Measurements from ENCODE around the gene CYB5R4.

DNA sequence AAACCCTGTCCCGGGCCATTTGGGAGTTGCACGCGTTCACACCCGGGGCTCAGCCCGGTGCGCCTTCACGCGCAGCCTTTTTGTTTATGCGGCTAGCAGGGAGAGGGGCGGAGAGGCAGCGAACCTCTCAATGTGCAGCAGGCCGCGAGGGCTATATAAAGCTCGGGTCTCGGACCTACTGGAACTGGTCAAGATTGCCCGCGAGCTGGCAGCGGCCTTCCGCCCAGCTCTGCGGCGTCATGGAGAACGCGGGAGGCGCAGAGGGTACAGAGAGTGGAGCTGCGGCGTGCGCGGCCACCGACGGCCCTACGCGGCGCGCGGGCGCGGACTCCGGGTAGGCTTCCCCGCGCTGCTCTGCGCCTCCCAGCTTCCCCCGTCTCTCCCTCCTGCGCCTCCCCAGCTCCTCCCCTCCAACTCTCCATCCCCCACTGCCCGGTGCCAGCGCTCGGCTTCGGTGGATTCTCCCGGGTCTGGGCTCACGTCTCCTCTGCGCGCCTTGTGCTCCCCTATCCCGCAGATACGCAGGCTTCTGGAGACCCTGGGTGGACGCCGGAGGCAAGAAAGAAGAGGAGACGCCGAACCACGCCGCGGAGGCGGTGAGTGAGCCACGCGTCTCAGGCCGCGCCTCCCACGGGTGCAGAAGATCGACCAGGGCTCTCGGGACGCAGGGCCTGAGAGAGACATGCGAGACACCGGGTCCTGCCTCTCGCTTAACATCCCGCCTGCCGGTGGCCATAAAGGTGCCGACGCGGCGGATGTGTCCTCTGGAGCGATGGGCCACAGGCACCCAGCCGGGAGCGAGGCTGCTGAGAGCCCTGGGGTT, 6.1 kb upstream of the CYB5R4 start, which contains the start of gene RIPPLY2:
- TF ChIP-seq, protein P1, sequence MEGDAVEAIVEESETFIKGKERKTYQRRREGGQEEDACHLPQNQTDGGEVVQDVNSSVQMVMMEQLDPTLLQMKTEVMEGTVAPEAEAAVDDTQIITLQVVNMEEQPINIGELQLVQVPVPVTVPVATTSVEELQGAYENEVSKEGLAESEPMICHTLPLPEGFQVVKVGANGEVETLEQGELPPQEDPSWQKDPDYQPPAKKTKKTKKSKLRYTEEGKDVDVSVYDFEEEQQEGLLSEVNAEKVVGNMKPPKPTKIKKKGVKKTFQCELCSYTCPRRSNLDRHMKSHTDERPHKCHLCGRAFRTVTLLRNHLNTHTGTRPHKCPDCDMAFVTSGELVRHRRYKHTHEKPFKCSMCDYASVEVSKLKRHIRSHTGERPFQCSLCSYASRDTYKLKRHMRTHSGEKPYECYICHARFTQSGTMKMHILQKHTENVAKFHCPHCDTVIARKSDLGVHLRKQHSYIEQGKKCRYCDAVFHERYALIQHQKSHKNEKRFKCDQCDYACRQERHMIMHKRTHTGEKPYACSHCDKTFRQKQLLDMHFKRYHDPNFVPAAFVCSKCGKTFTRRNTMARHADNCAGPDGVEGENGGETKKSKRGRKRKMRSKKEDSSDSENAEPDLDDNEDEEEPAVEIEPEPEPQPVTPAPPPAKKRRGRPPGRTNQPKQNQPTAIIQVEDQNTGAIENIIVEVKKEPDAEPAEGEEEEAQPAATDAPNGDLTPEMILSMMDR (IDR thresholded peaks at IDR 0.05): no peak
- TF ChIP-seq SIN3A (IDR thresholded peaks at IDR 0.05; ENCODE audit: borderline replicate concordance, low read depth, low read length) (no peak), RFX5 (IDR thresholded peaks at IDR 0.05; ENCODE audit: low read length) (no peak), EP300 (IDR thresholded peaks at IDR 0.05; ENCODE audit: borderline replicate concordance in 1 of 2, low read depth in 1 of 2, low read length in 1 of 2) (no peak), TAF1 (IDR thresholded peaks at IDR 0.05; ENCODE audit: borderline replicate concordance, low read depth, low read length) (no peak), YY1 (IDR thresholded peaks at IDR 0.05; ENCODE audit: low read depth) (no peak), NRF1 (IDR thresholded peaks at IDR 0.05; ENCODE audit: low read depth, low read length) (peak; percentile 24; the same call in 1 of the 2 replicates), POLR2AphosphoS5 (IDR thresholded peaks at IDR 0.05; ENCODE audit: low read depth, low read length) (no peak)
- TF ChIP-seq, protein P2, sequence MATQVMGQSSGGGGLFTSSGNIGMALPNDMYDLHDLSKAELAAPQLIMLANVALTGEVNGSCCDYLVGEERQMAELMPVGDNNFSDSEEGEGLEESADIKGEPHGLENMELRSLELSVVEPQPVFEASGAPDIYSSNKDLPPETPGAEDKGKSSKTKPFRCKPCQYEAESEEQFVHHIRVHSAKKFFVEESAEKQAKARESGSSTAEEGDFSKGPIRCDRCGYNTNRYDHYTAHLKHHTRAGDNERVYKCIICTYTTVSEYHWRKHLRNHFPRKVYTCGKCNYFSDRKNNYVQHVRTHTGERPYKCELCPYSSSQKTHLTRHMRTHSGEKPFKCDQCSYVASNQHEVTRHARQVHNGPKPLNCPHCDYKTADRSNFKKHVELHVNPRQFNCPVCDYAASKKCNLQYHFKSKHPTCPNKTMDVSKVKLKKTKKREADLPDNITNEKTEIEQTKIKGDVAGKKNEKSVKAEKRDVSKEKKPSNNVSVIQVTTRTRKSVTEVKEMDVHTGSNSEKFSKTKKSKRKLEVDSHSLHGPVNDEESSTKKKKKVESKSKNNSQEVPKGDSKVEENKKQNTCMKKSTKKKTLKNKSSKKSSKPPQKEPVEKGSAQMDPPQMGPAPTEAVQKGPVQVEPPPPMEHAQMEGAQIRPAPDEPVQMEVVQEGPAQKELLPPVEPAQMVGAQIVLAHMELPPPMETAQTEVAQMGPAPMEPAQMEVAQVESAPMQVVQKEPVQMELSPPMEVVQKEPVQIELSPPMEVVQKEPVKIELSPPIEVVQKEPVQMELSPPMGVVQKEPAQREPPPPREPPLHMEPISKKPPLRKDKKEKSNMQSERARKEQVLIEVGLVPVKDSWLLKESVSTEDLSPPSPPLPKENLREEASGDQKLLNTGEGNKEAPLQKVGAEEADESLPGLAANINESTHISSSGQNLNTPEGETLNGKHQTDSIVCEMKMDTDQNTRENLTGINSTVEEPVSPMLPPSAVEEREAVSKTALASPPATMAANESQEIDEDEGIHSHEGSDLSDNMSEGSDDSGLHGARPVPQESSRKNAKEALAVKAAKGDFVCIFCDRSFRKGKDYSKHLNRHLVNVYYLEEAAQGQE (IDR thresholded peaks at IDR 0.05; ENCODE audit: low read depth, low read length): no peak
- TF ChIP-seq, protein P3, sequence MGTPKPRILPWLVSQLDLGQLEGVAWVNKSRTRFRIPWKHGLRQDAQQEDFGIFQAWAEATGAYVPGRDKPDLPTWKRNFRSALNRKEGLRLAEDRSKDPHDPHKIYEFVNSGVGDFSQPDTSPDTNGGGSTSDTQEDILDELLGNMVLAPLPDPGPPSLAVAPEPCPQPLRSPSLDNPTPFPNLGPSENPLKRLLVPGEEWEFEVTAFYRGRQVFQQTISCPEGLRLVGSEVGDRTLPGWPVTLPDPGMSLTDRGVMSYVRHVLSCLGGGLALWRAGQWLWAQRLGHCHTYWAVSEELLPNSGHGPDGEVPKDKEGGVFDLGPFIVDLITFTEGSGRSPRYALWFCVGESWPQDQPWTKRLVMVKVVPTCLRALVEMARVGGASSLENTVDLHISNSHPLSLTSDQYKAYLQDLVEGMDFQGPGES (IDR thresholded peaks at IDR 0.05; ENCODE audit: low read depth, low read length): no peak
